Gastrocnemius medialis (tissue), 4 donors: ENCODE measurements around the gene GTSE1.

Experiments
- CTCF ChIP-seq, 5 experiments: fragments of 450-650 bp in 3 of 5; fragments of 200-600 bp in 2 of 5; sonication (generic) in 2 of 5; IDR thresholded peaks in 4 of 5; conservative IDR thresholded peaks in 1 of 5; 1 replicate in 4 of 5; 2 replicates in 1 of 5; pipeline ENCODE4 v1.5.1; 2016 to 2019; ENCODE audit warnings: antibody characterized with exemption in 5 of 5, mild to moderate bottlenecking in 3 of 5, moderate library complexity in 3 of 5
- POLR2A ChIP-seq, 2 donors: fragments of 450-650 bp; IDR thresholded peaks; one replicate each; pipeline ENCODE4 v1.6.1; 2017; ENCODE audit warnings: antibody characterized with exemption in 2 of 2, mild to moderate bottlenecking in 2 of 2, moderate library complexity in 2 of 2

- no peak for TF ChIP-seq CTCF (IDR thresholded peaks at IDR 0.05 in 4 of 5, conservative IDR thresholded peaks at IDR 0.05 in 1 of 5)
- TF ChIP-seq POLR2A (IDR thresholded peaks at IDR 0.05), result no peak
These were observed 22.3 kb upstream of the GTSE1 start for GRCh38 chr22:46274381-46274780.
